Measurements from ENCODE around the gene TRMT10B.
"Not testable (repeated sequence)": the region's sequence is repeated elsewhere in the genome, so short reads cannot be mapped to it uniquely, and the experiment has no call there.

The TRMT10B gene

DNA sequence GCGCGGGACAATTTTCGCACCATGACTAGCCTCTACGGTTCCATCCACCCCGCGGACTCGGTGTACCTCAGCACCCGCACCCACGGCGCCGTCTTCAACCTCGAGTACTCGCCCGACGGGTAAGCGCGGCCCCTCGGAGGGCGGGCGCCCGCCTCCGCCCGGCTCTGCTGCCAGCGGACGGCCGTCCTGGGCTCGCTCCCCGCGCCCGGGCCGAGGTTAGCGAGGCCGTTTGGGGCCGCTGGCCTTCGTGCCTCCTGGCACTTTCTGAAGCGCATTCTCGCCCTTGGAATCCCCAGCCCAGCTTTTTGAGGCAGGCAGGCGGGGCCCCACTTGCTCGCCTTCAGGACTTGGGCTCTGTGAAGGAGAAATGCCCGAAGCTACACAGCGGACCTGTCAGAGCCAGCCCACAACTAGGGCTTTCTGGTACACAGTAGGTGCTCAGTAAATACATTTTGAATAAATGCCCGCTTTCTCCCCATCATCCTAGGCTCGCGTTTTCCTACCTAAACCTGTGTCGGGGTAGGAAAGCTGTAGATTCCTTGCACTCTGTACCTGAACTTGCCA, 47.8 kb downstream of the TRMT10B start:
- DNase-seq (ENCODE audit: low read depth), result no peak

DNA sequence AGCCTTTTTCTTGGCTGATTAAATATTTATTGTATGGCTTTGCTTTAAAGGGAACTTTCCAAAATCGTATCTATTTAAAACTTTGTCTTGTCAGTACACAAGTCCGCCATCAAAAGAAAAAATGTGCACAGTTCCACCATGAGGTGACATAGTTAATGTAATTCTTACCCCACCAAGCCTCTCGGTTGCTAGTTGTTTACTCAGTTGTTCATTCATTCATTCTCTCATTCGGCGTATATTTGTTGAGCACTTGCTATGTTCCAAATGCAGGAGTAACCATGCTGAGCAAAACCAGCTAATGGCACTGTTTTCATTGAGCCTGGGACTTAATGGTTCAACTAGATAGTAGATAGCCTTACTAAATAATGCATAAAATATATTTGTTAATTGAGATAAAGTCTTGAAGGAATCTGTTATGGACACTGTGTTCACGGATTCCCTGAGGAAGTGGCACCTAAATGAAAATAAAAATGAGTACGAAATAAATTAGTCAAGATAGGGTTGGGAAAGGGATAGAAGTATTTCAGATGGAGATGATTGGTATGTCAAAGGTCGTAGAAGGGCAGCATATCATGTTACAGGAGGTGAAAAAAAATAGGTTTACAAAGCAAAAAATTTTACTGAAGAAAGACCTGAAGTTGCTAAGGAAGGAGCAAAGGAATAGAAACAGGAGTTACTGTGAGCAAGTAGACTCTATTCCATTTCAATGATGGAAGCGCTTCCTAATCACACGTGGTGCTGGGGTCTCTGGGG, 48.5 kb downstream of the TRMT10B start:
- DNase-seq (ENCODE audit: low read depth), result no peak

DNA sequence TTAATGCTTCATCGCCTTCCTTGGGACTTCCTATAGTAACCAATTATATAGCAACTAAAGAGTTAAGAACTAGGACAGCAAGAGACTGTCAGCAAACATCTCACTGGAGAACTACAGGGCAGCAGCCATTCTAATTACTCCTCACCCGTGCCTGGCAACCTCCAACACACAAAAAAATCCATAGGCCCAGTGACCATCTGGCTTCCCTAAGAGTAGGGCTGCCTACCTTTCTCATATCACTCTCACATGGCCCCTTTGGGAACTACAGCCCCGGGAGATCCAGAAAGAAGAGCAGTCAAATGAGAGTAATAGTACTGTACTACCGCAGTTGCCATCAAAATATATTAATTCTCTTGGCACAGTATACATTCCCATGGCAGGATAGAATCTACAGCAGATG, 52.7 kb downstream of the TRMT10B start:
- no peak for DNase-seq (ENCODE audit: low read depth)

DNA sequence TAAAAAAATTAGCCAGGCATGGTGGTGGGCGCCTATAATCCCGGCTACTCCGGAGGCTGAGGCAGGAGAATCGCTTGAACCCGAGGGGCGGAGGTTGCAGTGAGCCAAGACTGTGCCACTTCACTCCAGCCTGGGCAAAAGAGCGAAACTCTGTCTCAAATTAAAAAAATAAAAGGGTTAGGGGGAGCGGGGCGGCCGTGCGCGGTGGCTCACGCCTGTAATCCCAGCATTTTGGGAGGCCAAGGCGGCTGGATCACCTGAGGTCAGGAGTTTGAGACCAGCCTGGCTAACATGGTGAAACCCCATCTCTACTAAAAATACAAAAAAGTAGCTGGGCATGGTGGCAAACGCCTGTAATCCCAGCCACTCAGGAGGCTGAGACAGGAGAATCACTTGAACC, 56.1 kb downstream of the TRMT10B start:
- DNase-seq (ENCODE audit: low read depth), result not testable (repeated sequence)

DNA sequence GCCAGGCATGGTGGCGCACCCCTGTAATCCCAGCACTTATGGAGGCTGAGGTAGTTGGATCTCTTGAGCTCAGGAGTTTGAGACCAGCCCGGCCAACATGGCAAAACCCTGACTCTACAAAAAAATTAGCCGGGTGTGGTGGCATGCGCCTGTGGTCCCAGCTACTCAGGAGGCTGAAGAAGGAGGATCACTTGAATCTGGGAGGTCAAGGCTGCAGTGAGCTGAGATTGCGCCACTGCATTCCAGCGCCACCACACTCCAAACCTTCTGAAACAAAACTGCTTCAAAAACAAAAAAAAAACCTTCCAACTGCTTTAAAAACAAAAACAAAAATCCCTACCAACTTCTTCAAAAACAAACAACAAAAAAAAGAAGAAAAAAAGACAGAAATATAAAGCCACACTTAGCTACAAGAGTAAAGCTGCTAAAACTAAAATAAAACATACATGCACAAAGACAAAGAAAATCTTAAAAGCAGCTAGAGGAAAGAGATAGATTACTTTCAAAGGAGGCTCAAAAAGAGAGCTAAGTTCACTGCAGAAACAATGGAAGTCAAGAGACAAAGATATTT, 58.4 kb downstream of the TRMT10B start:
- DNase-seq (ENCODE audit: low read depth), result no peak

DNA sequence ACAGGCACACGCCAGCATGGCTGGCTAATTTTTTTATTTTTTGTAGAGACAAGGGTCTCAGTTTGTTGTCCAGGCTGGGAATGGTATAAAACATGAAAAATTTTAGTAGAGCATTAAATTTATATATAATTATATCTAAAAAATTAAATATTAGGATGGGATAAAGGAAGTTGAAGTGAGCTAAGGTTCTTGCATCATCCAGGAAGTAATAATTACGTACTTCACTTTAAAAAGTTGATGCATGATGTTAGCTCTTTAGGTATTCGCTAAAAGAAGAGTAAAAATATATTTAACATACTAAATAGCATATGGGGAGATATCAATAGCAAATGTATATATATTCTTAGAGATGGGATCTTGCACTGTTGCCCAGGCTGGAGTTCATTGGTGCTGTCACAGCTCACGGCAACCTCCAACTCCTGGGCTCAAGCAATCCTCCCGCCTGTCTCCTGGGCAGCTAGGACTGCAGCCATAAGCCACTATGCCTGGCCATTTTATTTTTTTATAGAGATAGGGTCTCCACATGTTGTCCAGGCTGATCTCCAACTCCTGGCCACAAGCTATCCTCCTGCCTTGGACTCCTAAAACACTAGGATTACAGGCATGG, 59.3 kb downstream of the TRMT10B start:
- no peak for DNase-seq (ENCODE audit: low read depth)

DNA sequence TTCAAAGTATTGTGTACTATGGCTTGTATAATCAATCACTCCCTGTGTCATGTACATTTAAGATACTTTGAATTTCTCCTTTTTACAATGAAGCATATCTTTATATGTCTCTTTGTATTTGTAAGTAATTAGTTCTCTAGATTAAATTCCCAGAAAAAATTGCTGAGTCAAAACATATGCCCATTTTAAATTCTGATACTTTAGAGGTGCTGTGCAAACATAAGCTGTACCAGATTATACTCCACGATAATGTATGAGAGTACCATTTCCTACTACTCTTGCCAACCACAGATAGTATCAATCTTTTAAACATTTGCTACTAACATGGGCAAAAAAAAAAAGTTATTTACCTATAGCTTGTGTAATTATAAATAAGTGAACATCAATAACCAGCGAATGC, 65.2 kb downstream of the TRMT10B start:
- DNase-seq (ENCODE audit: low read depth), result no peak

DNA sequence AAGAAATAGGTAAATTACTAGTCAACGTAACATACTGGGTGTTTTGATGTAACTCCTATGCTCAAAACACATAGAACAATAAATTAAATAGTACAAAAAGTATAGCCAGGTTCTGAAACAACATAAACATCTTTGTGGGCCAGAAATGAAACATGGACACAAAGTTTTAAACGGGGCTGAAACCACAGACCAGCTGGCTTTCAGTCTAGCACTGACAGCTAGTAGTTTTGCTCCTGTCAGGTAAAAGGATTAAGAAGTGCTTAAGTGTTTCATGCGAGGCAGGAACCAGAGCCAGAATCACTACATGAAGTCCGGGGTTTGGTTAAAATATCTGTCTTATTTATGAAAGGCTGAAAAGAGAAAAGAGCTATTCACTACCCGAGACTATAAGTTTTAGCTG, 66.5 kb downstream of the TRMT10B start:
- no peak for DNase-seq (ENCODE audit: low read depth)

DNA sequence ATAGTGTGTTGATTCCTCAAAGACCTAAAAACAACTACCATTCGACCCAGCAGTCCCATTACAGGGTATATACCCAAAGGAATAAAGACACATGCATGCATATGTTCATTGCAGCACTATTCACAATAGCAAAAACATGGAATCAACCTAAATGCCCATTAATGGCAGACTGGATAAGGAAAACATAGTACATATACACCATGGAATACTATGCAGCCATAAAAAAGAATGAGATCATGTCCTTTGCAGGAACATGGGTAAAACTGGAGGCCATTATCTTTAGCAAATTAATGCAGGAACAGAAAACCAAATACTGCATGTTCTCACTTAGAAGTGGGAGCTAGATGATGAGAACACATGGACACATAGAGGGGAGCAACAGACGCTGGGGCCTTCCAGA, 71.6 kb downstream of the TRMT10B start:
- DNase-seq (ENCODE audit: low read depth), result not testable (repeated sequence)

DNA sequence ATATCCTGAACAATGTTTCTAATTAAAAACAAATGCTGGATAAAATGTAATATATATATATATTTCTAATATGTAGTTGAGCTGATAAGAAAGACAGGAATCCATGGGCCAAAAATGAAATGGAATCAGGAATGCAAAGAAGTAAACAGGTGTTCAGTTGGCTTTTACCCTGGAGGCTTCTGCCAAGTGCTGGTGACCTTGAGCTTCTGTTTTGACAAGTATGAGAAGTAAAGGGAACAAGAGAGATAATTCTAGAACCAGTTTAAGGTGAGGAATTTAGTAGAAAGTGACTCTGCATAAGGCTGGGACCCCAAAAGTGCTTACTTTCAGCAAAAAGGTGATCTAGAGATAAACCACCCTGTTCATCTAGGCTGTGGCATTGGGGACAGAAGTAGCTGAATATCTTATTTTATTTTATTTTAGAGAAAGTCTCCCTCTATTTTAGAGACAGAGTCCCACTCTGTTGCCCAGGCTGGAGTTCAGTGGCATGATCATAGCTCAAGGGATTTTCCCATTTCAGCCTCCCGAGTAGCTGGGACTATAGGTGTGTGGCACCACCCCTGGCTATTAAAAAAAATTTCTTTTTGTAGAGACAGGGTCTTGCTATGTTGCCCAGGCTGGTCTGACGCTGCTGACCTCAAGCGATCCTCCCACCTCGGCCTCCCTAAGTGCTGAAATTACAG, 74.0 kb downstream of the TRMT10B start:
- DNase-seq (ENCODE audit: low read depth), result no peak
